Subcutaneous abdominal adipose tissue (tissue), 5 donors: ENCODE data around the gene R3HDM4.

Source experiments
- H3K27ac ChIP-seq: one replicate; pipeline ENCODE4 v1.7.0; 2013; ENCODE audit warnings: low read depth, mild to moderate bottlenecking, inconsistent platforms, low read length, moderate library complexity
- H3K27me3 ChIP-seq, 5 donors: one replicate each; pipeline ENCODE4 v1.7.0; 2013; ENCODE audit warnings: low read length in 5 of 5, inconsistent platforms in 1 of 5; ENCODE audit not compliant: control insufficient read depth in 5 of 5, insufficient read depth in 4 of 5
- H3K36me3 ChIP-seq, 5 donors: one replicate each; pipeline ENCODE4 v1.7.0; 2013; ENCODE audit warnings: low read length in 5 of 5; ENCODE audit not compliant: control insufficient read depth in 5 of 5, insufficient read depth in 5 of 5
- H3K4me1 ChIP-seq, 5 donors: one replicate each; pipeline ENCODE4 v1.7.0; 2013; ENCODE audit warnings: low read length in 5 of 5, mild to moderate bottlenecking in 3 of 5, moderate library complexity in 1 of 5; ENCODE audit not compliant: control insufficient read depth in 5 of 5, insufficient read depth in 5 of 5
- H3K4me3 ChIP-seq, 5 donors: one replicate each; pipeline ENCODE4 v1.7.0; 2013; ENCODE audit warnings: low read length in 5 of 5, low read depth in 1 of 5
- H3K9ac ChIP-seq, 5 donors: one replicate each; pipeline ENCODE4 v1.7.0; 2013; ENCODE audit warnings: low read length in 5 of 5, mild to moderate bottlenecking in 4 of 5, moderate library complexity in 3 of 5
- H3K9me3 ChIP-seq, 5 donors: one replicate each; pipeline ENCODE4 v1.7.0; 2013; ENCODE audit warnings: low read length in 5 of 5; ENCODE audit not compliant: control insufficient read depth in 5 of 5
- donor health status: healthy.
- donor health status: healthy.
- donor health status: healthy.
- donor health status: healthy.
- donor health status: healthy.

Gene R3HDM4

GRCh38 chr19:939922-940321 lies 26.9 kb upstream of the R3HDM4 start:
- H3K9me3 ChIP-seq = no peaks in the 10 kb centered on the region
- H3K27me3 ChIP-seq = no peaks in the 10 kb centered on the region
- peak overlapping the region; percentile 41 for H3K27ac ChIP-seq
- peak overlapping the region in 1 of 5 donors; percentile 47 for H3K9ac ChIP-seq
- peaks cover 0 to 22% (median 6%) of the 10 kb centered on the region in 5 donors for H3K36me3 ChIP-seq
- peaks cover 4 to 65% (median 36%) of the 10 kb centered on the region in 5 donors for H3K4me1 ChIP-seq
- no peak overlapping the region for H3K4me3 ChIP-seq

GRCh38 chr19:939439-939838 lies 26.4 kb upstream of the R3HDM4 start:
- peaks cover 0 to 22% (median 6%) of the 10 kb centered on the region in 5 donors for H3K36me3 ChIP-seq

DNA sequence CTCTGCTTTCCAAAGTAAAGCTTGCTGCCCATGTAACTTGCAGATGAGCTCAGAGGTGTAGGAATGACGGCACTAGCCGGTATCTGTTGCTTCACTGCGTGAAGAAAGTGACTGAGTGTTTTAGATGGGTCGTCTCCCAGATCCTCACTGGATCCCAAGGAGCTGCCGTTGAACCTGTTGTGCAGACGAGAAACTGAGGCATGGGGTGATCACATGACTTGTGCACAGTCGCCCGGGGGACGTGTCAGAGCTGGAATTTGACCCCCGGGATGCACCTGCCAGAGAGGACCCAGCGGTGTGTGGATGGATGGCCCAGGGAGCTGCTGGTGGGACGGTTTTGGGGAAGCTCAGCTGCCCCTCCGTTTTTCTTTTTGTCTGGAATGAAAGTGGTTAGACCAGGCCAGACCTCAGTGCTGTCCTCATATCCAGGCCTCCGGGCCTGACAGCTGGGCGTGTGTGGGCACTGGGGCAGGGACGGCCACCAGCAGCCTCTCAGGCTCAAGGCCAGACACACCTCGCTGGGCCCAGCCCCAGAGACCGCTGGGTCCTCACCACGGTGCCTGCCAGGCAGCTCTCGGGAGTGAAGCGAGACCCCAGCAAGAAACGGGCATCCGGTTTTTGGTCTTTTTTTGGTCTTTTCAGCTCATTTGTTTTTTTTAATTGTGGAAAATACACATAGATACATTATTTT lies 25.4 kb upstream of the R3HDM4 start:
- no peak overlapping the region for H3K9ac ChIP-seq
- peaks cover 0 to 16% (median 6%) of the 10 kb centered on the region in 5 donors for H3K36me3 ChIP-seq

More at GRCh38 chr19:939439-939838, 26.4 kb upstream of the R3HDM4 start:
- Histone ChIP-seq H3K9ac (no peak overlapping the region), H3K4me3 (no peak overlapping the region), H3K27me3 (no peaks in the 10 kb centered on the region), H3K27ac (no peak overlapping the region), H3K9me3 (no peaks in the 10 kb centered on the region), H3K4me1 (peaks cover 4 to 67% (median 36%) of the 10 kb centered on the region in 5 donors)

GRCh38 chr19:937259-937694 lies 24.3 kb upstream of the R3HDM4 start:
- Histone ChIP-seq H3K9me3 (no peaks in the 10 kb centered on the region), H3K4me3 (no peak overlapping the region), H3K36me3 (peaks cover 0 to 9% (median 3%) of the 10 kb centered on the region in 5 donors), H3K27ac (no peak overlapping the region), H3K4me1 (peaks cover 4 to 76% (median 52%) of the 10 kb centered on the region in 5 donors), H3K27me3 (no peaks in the 10 kb centered on the region), H3K9ac (no peak overlapping the region)

More for the DNA sequence above, 25.4 kb upstream of the R3HDM4 start:
- peaks cover 4 to 72% (median 44%) of the 10 kb centered on the region in 5 donors for H3K4me1 ChIP-seq
- H3K27me3 ChIP-seq = no peaks in the 10 kb centered on the region
- no peak overlapping the region for H3K27ac ChIP-seq
- no peak overlapping the region for H3K4me3 ChIP-seq
- no peaks in the 10 kb centered on the region for H3K9me3 ChIP-seq

DNA sequence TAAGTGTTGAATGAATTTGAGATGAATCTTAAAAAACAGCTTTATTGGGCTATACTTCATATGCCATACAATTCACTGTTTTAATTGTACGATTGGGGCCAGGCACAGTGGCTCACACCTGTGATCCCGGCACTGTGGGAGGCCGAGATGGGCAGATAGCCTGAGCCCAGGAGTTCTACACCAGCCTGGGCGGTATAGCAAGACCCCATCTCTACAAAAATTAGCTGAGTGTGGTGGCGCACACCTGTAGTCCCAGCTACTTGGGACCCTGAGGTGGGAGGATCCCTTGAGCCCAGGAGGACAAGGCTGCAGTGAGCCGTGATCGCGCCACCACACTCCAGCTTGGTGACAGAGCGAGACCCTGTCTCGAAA lies 23.1 kb upstream of the R3HDM4 start:
- Histone ChIP-seq H3K4me3 (no peak overlapping the region), H3K9ac (no peak overlapping the region), H3K9me3 (no peaks in the 10 kb centered on the region), H3K27me3 (no peaks in the 10 kb centered on the region), H3K36me3 (peaks cover 0 to 11% (median 3%) of the 10 kb centered on the region in 5 donors), H3K4me1 (peaks cover 4 to 70% (median 50%) of the 10 kb centered on the region in 5 donors), H3K27ac (no peak overlapping the region)

GRCh38 chr19:934865-935479 lies 22.0 kb upstream of the R3HDM4 start:
- Histone ChIP-seq H3K27me3 (no peaks in the 10 kb centered on the region), H3K9me3 (no peaks in the 10 kb centered on the region), H3K4me1 (peaks cover 2 to 59% (median 41%) of the 10 kb centered on the region in 5 donors), H3K9ac (peak overlapping the region in 2 of 5 donors; percentile 13 to 21), H3K4me3 (peak overlapping the region in 1 of 5 donors; percentile 22), H3K27ac (peak overlapping the region; percentile 16), H3K36me3 (peaks cover 0 to 19% (median 6%) of the 10 kb centered on the region in 5 donors)

DNA sequence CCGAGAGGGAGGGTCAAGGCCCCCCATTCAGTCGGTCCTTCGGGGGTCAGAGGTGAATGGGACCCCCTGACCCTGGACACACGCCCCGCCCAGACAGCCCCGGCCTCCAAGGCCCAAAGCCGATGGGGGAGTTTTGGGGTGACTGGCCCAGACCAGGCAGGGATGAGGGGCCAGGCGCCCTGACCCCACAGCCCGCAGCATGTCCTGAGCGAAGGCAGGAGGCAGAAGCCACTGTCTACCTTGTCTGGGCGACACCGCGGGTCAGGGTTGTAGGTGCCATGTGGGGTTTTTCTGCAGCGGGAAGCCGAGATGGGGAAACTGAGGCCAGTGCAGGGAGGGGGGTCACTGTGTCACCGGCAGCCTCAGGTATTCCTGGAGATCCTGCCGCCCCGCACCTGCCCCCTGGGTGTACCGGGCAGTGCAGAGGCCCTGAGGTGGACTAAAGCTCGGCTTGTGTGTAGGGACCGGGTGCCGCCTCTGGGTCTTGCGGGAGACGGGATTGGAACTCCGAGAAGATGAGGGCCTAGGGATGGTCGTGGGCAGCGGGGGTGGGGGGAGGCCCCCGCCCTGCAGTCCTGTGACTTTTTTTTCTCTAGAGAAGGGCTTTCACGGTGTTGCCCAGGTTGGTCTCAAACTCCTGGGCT lies 21.3 kb upstream of the R3HDM4 start:
- Histone ChIP-seq H3K27ac (peak overlapping the region; percentile 16), H3K36me3 (peaks cover 0 to 20% (median 8%) of the 10 kb centered on the region in 5 donors), H3K9me3 (no peaks in the 10 kb centered on the region), H3K27me3 (no peaks in the 10 kb centered on the region), H3K4me1 (peaks cover 2 to 53% (median 39%) of the 10 kb centered on the region in 5 donors), H3K4me3 (no peak overlapping the region), H3K9ac (peak overlapping the region in 1 of 5 donors; percentile 13)

DNA sequence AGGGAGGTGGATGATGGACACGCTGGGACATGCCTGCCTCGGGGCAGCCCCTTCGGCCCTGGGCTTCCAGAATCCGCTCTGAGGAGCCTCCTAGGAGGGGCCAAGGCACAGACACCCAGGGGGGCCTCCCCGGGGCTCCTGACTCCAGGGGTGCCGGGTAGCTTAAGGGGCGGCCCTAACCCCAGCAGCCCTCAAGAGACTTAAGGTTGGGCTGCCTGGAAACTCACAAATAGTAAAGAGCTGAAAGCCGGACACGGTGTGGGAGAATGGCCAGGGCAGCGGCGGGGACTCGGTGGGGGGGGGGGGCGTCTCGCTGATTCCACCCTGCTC lies 20.5 kb upstream of the R3HDM4 start:
- Histone ChIP-seq H3K9ac (no peak overlapping the region), H3K36me3 (peaks cover 0 to 22% (median 10%) of the 10 kb centered on the region in 5 donors), H3K27ac (no peak overlapping the region), H3K4me1 (peaks cover 2 to 54% (median 44%) of the 10 kb centered on the region in 5 donors), H3K4me3 (peak overlapping the region in 2 of 5 donors; percentile 13 to 44), H3K9me3 (no peaks in the 10 kb centered on the region), H3K27me3 (no peaks in the 10 kb centered on the region)

- H3K27me3 ChIP-seq = no peaks in the 10 kb centered on the region
- peak overlapping the region in 2 of 5 donors; percentile 30 to 52 for H3K9ac ChIP-seq
- H3K27ac ChIP-seq = no peak overlapping the region
- peaks cover 0 to 22% (median 10%) of the 10 kb centered on the region in 5 donors for H3K36me3 ChIP-seq
- no peaks in the 10 kb centered on the region for H3K9me3 ChIP-seq
- peak overlapping the region in 2 of 5 donors; percentile 13 to 44 for H3K4me3 ChIP-seq
- peaks cover 2 to 55% (median 50%) of the 10 kb centered on the region in 5 donors for H3K4me1 ChIP-seq
Observed at GRCh38 chr19:932648-933552, 19.9 kb upstream of the R3HDM4 start.
